Activated CD4-positive, CD25-positive, alpha-beta regulatory T cell (primary cell): ENCODE results near the gene LPXN.

Experiments
- DNase-seq, 4 experiments: peaks; one replicate each; lab custom pipeline; 2025; lab: John Stamatoyannopoulos, UW

LPXN gene

DNA sequence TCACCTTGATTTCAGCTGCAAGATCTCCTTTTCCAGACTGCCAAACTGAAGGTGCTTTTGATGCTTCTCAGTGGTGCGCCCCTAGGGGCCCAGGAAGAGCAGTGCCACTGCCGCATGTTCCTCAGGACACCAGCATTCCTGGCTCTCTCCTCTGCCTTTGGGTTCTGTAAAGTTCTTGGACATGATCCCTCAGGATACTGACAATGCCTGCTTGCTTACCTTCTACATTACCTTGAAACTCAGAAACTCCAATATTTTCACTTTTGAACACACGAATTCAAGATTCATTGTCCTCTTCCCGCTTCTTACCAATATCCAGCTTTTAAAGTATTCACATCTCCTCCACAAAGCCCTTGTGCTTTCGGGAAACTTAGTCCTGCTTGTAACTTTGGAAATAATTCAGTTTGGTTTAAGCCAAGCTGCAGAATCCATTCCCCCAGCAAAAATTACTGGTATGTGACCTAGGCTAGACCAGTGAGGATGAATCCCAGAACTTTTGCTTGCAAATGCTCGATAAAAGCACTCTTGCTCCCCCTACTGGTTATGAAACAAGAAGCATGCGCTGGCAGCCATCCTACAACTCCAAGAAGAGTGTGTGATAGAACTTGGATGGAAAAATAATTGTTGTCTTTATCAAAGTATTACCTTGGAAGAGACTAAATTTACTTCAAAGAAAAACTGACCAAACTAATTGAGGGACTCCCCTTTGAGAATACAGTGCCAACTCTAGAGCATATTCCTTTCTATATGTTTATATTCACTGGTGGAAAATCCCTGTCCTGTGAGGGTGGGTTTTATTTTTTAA, 51.2 kb downstream of the LPXN start:
- DNase-seq: no peak

DNA sequence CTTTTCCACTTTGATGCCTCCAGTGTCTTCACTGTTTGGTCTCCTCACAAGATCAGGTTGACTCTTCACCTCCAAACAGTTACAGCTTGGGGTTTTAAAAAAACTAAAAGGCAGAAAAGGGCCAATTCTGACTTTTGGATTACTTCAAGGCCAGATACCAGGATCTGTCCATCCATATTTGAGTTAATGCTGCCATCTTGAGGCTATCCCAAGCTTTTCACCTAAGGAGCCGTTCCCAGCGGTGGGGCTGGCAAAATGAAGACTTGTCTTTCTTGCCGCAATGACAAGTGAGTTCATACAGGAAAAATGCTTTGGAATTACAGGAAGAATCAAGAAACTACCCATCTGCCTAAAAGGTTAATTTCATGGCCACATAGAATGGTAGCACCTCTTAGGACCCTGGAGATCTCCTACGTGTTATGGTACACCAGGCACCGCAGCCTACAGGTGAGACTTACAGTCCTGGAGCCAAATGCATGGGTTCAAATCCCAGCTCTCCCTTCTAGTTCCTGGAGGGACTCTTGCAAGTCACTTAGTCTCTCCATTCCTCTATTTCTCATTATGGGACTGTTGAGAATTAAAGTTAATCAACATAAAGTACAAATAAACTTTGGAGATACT, 61.8 kb downstream of the LPXN start:
- no peak for DNase-seq

DNA sequence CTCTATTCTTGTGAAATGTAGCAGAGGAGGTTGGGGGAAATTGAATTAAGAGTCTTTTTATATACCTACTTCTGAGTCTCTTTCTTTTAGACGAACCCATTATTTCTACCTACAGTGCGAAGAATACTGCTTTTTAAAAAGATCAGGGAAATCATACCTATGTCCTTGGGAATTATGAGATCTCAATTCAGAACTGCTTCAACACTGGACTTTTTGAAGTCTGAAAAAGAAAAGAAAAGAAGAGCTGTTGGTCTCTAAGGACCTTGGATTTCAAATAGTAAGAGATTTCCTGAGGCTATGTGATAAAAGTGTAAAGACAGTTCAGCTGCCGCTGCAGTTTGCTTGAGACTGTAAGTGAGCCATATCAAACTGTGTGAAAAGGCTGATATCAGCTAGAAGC, 64.0 kb downstream of the LPXN start:
- DNase-seq: no peak

DNA sequence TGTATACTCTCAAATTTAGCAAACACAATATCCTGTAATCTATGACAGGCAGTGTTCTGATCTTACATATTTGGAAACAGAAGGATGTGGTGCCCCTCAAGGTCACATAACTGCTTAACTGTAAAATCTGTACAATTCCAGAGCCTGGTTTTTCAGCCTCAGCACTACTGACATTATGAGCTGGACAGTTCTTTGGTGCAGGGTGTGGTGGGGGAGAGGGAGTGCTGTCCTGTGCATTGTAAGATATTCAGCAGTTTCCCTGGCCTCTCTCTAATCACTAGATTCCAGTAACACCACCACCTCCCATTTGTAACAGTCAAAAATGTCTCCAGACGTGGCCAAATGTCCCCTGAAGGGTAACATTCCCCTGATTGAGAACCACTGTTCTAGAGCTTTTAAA, 65.9 kb downstream of the LPXN start:
- no peak for DNase-seq

DNA sequence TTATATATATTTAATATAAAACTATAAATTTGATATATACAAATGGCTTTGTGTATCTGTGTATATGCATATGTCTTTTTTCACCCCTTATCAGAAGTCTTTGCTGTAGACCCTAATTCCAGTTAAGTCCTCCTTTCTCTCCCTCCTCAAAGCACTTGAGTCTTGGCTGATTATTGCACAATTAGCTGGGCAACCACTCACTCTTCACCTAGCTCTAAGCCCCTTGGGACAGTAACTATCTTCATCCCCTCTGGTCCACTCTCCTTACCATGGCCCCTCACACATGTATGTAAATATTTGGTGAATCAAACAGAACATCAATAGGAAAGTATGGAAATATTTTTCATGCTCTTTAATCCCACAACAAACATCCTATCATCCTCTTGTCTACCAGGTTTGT, 66.8 kb downstream of the LPXN start:
- DNase-seq: no peak

DNA sequence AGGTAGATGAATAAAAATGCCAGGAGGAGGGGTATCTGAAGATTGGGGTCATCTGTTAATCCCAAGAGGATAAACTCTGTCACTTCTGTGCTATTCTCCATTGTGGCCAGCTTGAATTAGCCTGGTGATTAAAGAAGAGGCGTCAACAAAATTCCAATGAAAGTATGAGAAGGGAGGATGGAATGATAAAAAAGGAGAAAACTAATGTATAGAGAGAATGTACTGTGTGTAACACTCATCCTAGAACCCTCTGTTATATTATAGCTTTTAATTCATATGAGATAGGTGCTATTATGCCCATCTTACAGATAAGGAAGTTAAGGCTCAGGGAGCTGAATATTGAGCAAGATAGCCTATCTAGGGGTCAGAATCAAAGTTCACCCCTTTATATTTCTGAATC, 67.7 kb downstream of the LPXN start, which contains the start of gene OR5B21:
TSS of gene OR5B21 (minus strand) at position 101 of the 400 bp plus-strand sequence. CDS start at position 101, 0 bp downstream.
- no peak for DNase-seq

DNA sequence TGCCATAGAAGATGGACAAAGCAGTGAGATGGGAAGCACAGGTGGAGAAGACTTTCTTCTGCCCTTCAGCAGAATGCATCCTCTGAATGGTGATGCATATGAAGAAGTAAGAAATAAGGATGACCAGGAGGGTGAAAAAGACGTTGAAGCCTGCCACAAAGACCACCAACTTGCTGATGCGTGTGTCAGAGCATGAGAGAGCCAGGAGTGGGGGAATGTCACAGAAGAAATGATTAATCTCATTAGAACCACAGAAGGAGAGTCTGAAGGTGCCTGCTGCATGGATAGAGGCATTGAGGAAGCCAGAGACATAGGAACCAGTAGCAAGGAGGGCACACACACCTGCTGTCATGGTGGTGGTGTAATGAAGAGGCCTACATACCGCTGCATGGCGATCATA, 68.3 kb downstream of the LPXN start:
- no peak for DNase-seq

DNA sequence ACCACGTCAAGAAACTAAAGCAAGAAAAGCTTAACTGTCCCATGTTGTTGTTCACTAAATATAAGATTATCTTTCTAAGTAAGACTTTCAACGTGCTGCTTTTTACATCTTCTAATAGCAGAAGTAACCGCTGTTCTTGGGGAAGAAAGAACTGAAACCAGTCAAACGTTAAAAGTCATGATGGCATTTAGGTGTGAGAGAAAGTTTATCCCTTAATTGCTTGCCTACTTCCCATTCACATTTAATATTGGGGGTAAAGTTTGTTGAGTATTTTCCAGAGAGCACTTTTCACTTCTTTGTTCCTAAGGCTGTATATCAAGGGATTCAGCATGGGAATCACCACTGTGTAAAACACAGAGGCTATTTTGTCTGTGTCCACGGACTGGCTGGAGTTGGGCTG, 68.7 kb downstream of the LPXN start:
- no peak for DNase-seq

DNA sequence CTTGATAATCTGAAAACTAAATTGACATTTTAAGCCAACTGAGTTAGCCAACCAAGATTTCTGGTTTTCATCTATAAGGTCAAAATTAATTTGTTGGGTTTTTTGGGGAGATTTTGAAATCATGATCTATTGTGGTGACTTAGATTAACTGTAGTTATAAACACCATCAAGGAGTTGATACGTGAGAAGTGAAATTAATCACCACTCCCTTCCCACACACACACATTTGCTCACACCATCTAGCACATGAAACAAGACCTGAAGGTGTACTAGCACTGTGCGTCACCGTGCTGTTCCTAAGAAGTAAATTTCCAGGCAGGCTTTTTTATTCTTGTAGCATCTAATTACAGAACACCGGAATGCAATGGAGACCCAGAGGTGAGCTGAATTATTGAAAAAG, 69.8 kb downstream of the LPXN start:
- DNase-seq: no peak

DNA sequence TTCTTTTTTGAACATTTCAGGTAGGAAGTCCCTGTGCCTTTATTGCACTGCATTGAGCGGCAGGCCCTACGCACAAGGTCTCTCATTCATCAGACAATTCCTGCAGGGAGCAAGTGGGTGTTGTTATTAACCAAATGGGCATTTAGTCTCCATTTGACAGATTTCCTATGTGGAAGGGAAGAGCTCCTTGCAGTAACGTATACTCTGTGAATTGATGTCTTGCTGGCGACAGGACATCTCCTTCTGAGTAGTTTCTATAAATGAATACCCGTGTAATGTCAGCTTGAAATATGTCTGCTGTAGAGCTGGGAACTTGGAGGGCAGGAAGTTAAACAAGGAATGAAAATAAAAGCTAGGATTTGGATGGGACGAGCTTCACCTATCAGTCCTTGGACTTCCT, 71.4 kb downstream of the LPXN start:
- DNase-seq: no peak

DNA sequence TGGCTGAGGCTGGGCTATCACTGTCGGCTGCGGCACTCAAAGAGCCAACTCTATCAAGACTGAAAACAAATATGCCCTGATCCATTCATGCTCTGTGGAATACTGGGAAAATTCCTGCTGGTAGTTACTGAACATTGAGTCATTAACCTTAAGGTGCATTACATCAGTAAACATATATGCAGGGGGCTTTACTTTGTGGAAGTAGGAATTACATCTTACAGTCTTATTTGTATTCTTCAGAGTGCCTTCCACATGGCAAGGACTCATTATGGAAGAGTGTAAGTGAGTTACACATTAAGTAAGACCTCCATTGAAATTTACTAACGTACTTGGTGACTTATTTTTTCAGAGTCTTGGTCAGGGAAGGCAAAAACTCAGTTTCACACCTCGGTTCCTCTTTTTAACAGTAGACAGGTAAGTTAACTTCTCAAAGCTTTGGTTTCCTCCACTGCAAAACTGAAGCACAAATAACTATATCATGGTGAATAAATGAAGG, 72.2 kb downstream of the LPXN start:
- no peak for DNase-seq

DNA sequence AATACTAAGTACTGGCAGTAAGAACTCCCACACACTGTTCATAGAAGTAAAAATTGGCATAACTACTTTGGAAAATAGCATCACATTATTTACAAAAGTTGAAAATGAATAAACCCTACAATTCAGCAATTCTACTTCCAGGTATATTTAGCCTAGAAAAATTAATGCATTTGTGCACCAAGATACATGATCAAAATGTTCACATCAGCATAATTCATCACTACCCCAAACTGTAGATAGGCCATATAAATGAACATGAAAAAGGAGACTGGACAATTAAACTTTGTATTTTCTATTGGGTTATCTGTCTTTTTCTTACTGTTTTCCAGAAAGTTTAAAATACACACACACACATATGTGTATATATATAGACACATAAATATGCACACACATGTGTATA, 73.7 kb downstream of the LPXN start:
- no peak for DNase-seq

DNA sequence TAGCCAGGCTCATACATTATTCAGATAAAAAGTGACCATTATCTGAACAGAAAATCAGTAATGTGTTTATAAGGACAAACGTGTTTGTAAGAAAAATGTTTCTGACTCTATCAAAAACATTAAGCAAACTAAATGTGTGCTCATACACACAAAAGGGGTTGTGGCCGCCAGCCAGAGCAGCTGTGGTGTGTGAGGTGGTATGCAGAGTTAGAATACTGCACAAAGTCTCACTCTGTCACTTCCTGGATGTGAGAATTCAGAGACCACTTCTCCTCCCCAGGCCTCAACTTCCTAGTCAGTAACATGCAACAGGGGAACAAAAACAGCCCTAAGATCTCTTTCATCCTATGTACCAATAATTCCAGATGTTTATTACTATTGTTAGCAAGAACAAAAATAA, 77.2 kb downstream of the LPXN start:
- DNase-seq: no peak

DNA sequence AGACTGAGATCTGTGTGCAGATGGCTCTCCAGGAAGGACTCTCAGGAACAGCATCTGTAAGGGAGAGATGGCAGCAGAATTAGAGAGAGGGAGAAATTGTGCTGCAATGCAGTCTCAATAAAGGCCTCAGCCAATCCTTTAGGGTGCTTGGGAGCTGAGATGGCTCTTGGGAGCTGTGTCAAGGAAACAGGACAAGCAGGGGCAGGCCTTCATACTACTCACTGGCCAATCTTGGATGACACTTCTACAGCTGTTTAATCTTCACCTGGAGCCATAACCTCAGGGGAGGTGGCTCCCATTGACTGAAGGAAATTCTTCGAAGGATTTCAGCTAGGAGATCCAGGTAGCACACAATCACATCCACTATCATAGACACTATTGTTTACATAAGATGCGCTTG, 77.7 kb downstream of the LPXN start:
- no peak for DNase-seq

DNA sequence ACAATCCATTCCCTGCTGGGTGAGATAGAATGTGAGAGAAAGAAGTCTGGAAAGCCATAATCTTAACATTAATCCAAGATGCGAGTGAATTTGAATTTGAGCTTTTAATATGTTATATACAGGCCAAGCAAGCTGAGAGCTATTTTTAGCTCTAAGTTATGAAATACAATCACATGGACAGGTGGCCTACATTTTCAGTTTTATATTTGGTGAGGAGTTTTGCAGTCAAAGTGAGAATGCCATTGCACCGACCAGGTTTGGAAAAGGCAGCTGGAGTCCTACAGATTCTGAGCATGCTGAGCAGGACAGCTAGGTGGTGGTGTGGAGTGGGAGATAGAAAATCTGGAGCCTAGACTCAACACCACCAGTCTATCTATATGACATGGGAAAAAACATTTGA, 79.8 kb downstream of the LPXN start:
- no peak for DNase-seq

DNA sequence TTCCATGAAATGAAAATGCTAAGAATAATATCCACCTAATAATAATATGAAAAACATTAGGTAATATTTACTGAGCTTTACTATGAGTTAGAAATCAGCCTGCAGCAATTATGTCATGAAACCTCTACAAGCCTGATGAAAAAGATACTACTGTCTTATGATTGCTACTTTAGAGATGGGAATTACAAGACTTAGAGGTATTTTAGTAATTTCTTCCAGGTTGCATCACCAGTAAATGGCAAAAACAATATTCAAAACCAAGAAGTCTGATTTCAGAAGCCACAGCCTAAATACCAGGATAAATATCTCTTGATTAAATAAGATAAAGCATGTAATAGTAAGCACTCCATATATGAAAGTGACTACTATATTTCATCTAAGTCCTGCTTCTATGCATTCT, 81.6 kb downstream of the LPXN start:
- DNase-seq: no peak

DNA sequence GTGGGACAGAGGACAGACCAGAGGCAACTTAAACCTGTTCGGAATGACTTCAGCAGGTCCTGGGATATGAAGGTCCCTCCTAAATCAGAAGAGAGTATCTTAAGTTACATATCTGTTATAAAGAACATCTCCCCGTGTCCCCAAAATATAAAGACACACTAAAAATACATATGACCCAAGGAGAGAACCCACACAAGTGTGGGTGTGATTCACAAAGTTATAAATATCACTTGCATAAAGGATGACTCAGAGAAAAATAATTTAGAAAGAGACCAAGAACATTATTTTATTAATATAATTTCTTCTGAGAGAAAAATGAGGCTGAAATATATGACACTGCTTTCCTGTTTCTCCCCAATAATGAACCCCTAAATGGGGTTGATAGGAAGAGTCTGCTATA, 82.0 kb downstream of the LPXN start:
- DNase-seq: no peak

DNA sequence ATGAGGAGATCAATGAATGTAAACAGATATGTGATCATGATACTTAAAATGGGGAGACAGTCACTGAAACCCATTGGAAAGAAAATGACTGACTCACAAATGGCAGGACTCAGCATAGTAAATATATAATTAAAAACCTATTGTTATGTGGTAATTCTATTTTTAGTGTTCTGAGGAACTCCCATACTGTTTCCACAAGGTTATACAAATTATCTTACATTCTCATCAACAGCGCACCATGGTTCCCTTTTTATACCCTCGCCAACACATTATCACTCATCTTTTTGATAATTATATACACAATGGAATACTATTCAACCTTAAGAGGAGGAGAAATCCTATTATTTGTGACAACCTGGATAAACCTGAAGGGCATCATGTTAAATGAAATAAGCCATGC, 84.8 kb downstream of the LPXN start:
- no peak for DNase-seq

DNA sequence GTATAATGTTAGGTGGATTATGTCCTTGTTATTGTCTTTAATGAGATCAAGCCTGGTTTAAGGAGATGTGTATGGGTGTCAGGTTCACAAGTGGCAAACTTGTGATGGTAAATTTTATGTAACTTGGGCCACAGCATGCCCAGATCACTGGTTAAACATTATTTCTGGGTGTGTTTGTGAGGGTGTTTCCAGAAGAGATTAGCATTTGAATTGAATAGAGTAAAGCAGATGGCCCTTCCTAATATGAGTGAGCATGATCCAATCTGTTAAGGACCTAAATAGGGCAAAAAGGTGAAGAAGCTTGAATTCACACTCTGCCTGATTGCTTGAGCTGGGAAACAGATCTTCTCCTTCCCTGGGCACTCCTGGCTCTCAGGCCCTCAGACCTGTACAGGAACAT, 88.5 kb downstream of the LPXN start:
- no peak for DNase-seq

DNA sequence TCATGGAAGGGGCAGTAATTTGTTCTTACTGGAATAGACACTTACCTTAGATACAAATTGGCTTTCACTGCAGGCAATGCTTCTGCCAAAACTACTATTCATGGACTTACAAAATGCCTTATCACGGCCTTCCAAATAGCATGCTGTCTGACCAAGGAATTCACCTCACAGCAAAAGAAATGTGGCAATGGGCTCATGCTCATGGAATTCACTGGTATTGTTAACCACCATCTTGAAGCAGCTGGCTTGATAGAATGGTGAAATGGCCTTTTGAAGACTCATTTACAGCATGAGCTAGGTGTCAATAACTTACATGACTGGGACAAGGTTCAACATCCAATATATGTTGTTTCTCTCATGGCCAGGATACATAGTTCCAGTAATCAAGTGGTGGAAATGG, 89.7 kb downstream of the LPXN start:
- no peak for DNase-seq
